Prostate gland (tissue), 2 donors: ENCODE results near the gene HIGD2A.

Experiments
- POLR2A ChIP-seq: fragments of 450-650 bp; IDR thresholded peaks from one replicate; pipeline ENCODE4 v1.6.1; 2016; ENCODE audit warnings: antibody characterized with exemption, mild to moderate bottlenecking
- TF ChIP-seq, protein P1 (sequence below), 4 experiments: fragments of 200-600 bp in 2 of 4; fragments of 450-650 bp in 2 of 4; sonication (generic) in 2 of 4; IDR thresholded peaks; 1 replicate in 3 of 4; 2 replicates in 1 of 4; pipeline ENCODE4 v1.5.1; 2016 to 2019; ENCODE audit warnings: antibody characterized with exemption in 4 of 4, mild to moderate bottlenecking in 2 of 4, moderate library complexity in 2 of 4

DNA sequence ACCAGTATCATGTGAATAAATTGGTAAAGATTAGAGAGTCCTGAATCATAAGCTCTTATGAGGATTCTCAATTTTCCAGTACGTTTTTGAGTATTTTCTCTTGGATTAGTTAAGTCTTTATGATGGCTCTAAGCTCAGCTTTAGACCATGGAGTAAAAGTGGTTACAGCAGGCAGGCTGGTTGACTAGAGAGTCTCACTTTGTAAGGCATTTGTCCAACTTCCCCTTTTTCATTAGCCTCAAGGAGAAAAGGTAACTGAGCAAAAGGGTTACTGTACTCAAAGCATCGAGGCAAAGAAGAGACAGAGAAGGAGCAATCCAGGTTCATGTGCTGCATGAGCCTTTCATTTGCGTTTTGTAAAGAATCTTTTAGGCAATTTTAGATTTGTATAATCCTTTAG, 8.7 kb upstream of the HIGD2A start:
- TF ChIP-seq, protein P1, sequence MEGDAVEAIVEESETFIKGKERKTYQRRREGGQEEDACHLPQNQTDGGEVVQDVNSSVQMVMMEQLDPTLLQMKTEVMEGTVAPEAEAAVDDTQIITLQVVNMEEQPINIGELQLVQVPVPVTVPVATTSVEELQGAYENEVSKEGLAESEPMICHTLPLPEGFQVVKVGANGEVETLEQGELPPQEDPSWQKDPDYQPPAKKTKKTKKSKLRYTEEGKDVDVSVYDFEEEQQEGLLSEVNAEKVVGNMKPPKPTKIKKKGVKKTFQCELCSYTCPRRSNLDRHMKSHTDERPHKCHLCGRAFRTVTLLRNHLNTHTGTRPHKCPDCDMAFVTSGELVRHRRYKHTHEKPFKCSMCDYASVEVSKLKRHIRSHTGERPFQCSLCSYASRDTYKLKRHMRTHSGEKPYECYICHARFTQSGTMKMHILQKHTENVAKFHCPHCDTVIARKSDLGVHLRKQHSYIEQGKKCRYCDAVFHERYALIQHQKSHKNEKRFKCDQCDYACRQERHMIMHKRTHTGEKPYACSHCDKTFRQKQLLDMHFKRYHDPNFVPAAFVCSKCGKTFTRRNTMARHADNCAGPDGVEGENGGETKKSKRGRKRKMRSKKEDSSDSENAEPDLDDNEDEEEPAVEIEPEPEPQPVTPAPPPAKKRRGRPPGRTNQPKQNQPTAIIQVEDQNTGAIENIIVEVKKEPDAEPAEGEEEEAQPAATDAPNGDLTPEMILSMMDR (IDR thresholded peaks at IDR 0.05), result no peak
- no peak for TF ChIP-seq POLR2A
